ENCODE measurements around the gene ADCY5.

ADCY5 gene

DNA sequence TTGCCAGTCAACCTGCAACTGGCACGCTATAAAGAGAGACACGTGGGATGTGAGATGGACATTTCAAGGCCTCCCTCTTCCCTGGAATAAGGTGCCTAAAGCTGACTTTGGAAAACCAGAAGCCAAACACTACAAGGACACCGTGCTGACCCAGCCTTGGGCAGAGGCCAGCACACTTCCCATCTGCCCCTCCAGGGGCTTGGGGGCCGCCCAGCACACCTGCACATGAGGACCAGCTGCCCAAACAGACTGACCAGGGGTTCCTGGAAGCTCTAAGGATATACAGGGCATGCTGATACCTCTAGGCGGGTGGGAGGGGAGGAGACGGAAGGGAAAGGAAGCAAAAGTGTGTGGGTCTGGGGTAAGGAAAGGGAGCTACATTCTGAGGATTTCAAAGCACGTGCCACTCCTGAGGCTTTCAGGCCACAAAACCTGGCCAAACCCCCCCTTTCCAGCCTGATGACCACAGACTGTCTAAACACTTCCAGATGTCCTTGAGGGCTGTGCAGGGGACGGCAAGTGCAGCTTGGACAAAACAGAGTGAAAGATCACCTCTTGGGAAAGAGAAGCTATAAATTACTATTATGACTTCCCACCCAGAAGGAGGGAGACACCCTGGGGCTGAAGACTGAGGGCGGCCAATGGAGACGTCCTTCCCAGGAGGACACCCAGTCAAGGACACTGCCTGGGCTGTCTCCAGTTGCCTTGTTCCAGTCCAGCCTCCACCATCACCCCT is 57.9 kb downstream of the ADCY5 start:
- in situ Hi-C loops (cut with HindIII; ENCODE audit: low sequenced_read_pairs): no loop called here
- no peak overlapping the region for H3K4me3 ChIP-seq (ENCODE audit: low read depth, low read length)
- no peak for DNase-seq (ENCODE audit: low read depth)
- TF ChIP-seq, protein P1, sequence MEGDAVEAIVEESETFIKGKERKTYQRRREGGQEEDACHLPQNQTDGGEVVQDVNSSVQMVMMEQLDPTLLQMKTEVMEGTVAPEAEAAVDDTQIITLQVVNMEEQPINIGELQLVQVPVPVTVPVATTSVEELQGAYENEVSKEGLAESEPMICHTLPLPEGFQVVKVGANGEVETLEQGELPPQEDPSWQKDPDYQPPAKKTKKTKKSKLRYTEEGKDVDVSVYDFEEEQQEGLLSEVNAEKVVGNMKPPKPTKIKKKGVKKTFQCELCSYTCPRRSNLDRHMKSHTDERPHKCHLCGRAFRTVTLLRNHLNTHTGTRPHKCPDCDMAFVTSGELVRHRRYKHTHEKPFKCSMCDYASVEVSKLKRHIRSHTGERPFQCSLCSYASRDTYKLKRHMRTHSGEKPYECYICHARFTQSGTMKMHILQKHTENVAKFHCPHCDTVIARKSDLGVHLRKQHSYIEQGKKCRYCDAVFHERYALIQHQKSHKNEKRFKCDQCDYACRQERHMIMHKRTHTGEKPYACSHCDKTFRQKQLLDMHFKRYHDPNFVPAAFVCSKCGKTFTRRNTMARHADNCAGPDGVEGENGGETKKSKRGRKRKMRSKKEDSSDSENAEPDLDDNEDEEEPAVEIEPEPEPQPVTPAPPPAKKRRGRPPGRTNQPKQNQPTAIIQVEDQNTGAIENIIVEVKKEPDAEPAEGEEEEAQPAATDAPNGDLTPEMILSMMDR (IDR thresholded peaks at IDR 0.05; ENCODE audit: low read depth, low read length, missing control alignments): no peak

DNA sequence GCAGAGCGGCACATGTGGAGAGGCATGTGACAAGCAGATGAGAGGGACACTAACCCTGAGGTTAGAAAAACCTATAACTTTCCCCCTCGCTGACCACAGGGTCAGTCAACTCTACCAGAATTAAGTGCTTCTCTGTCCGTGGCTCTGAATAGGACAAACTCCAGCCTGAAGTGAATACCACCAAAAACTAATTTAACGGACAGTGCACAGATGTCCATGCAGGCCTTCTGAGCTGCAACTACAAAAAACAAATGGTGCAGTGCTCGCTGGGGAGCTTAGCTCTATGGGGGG is 59.3 kb downstream of the ADCY5 start:
- no peak overlapping the region for H3K4me3 ChIP-seq (ENCODE audit: low read depth, low read length)
- in situ Hi-C loops (cut with HindIII; ENCODE audit: low sequenced_read_pairs): no loop called here
- TF ChIP-seq, protein P1 (IDR thresholded peaks at IDR 0.05; ENCODE audit: low read depth, low read length, missing control alignments): no peak
- no peak for DNase-seq (ENCODE audit: low read depth)

DNA sequence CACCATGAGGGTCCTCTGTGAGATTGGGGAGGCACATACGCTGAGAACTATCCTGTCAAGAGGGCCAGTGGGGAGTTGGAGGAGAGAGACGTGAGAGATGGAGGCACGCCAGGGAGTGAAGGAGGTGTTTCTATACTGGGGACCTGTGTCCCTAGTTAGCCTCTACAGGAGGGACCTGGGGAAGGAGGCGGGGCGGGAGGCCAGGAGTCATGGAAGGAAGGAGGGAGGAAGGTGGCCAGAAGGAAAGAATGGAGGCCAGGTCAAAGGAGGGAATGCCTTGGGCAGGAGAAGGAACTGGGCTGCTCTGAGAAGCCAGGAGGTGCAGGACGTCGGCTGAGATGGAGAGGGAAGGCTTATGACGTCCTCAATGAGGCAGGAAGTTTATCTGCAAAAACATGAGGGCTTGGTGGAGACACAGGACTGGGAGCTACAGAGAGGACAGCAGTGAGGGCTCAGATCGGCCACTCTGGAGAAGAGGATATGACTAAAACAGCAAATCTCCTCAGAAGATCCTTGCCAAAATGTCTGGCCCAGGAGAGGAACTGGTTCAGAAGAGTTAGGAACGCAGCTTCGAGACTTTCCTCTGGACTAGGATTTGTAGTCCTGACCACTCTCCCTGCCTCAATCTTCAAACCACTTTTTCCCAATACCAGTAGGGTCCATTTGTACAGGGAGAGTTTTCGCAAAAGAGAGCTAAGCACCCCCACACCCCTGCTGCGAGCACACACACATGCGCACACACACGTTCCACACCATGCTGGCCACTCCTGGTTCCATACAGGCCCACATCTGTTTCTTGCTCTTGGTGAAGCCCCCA is 59.9 kb downstream of the ADCY5 start:
- TF ChIP-seq, protein P1 (IDR thresholded peaks at IDR 0.05; ENCODE audit: low read depth, low read length, missing control alignments): no peak
- DNase-seq (ENCODE audit: low read depth): no peak
- in situ Hi-C loops (cut with HindIII; ENCODE audit: low sequenced_read_pairs): no loop called here
- H3K4me3 ChIP-seq (ENCODE audit: low read depth, low read length): no peak overlapping the region

- H3K4me3 ChIP-seq (ENCODE audit: low read depth, low read length): no peak overlapping the region
- DNase-seq (ENCODE audit: low read depth): no peak
- TF ChIP-seq, protein P1 (IDR thresholded peaks at IDR 0.05; ENCODE audit: low read depth, low read length, missing control alignments): no peak
- in situ Hi-C loops (cut with HindIII; ENCODE audit: low sequenced_read_pairs): no loop called here
Observed at GRCh38 chr3:123388042-123388441, 60.8 kb downstream of the ADCY5 start.

DNA sequence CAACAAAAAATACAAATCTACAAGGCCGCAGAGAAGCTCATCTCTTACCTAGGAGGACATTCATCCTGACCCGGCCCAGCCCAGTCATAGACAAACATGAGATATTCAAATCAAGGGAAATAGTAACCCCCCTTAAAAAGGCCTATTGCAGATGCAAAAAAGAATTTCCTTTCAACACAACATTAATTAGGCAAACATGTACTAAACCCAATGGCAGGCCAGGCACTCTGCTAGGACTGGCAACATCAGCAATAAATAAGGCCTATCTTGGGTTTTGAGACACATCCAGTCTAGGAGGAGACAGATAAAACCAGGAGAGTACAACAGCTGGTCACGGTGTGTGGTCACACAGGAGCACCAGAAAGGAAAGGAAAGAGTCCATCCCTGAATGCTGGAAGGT is 61.4 kb downstream of the ADCY5 start:
- no peak for DNase-seq (ENCODE audit: low read depth)
- in situ Hi-C loops (cut with HindIII; ENCODE audit: low sequenced_read_pairs): no loop called here
- no peak overlapping the region for H3K4me3 ChIP-seq (ENCODE audit: low read depth, low read length)
- TF ChIP-seq, protein P1 (IDR thresholded peaks at IDR 0.05; ENCODE audit: low read depth, low read length, missing control alignments): no peak

- H3K4me3 ChIP-seq (ENCODE audit: low read depth, low read length): no peak overlapping the region
- DNase-seq (ENCODE audit: low read depth): no peak
- in situ Hi-C loops (cut with HindIII; ENCODE audit: low sequenced_read_pairs): no loop called here
- TF ChIP-seq, protein P1 (IDR thresholded peaks at IDR 0.05; ENCODE audit: low read depth, low read length, missing control alignments): no peak
Observed at GRCh38 chr3:123386477-123387040, 62.3 kb downstream of the ADCY5 start.
